H1 (cell line): ENCODE data around the gene CRIP1. TPM values are rescaled to one million over a fixed set of nuclear protein-coding genes. Genes with fewer than 3 reads are reported as not detected.

Experiments
- CTCF ChIA-PET: fragments of 300-600 bp; sonication (Branson Sonifier 250); formaldehyde crosslinking; loops from one replicate; lab custom pipeline; 2021; ENCODE audit not compliant: partially characterized antibody; lab: Charles Lee
- POLR2A ChIA-PET: fragments of 300-600 bp; sonication (Branson Sonifier 250); formaldehyde crosslinking; loops from one replicate; lab custom pipeline; 2021; ENCODE audit warnings: inconsistent platforms; ENCODE audit not compliant: partially characterized antibody; lab: Charles Lee
- DNase-seq, 2 experiments: peaks; one replicate each; pipeline versions ENCODE4 v3.0.0 to v3.0.0-alpha.2; 2010 to 2022; ENCODE audit warnings: low spot score in 2 of 2, low read depth in 1 of 2, mixed read lengths in 1 of 2
- FAIRE-seq: peaks from 2 replicates; lab custom pipeline; 2011; peaks lifted over from hg19 to GRCh38; lab: Jason Lieb, UNC
- H2AFZ ChIP-seq: 2 replicates; pipeline ENCODE4 v1.8.1; 2012; ENCODE audit warnings: low read length, inconsistent platforms
- H2AK5ac ChIP-seq: 2 replicates; pipeline ENCODE4 v1.6.1; 2013; ENCODE audit warnings: low read depth, low read length
- H2BK120ac ChIP-seq: replicated peaks from 2 replicates; pipeline ENCODE3; 2013; ENCODE audit warnings: low read depth, low read length, inconsistent platforms
- H2BK12ac ChIP-seq: 2 replicates; pipeline ENCODE4 v1.6.1; 2013; ENCODE audit warnings: low read depth, low read length
- H2BK15ac ChIP-seq: 2 replicates; pipeline ENCODE4 v1.6.1; 2013; ENCODE audit warnings: low read length
- H2BK20ac ChIP-seq: 2 replicates; pipeline ENCODE4 v1.6.1; 2013; ENCODE audit warnings: low read length
- H2BK5ac ChIP-seq: 2 replicates; pipeline ENCODE4 v1.6.1; 2013; ENCODE audit warnings: low read depth, low read length
- H3K14ac ChIP-seq: 2 replicates; pipeline ENCODE4 v1.6.1; 2013; ENCODE audit warnings: inconsistent platforms; ENCODE audit not compliant: insufficient read length
- H3K18ac ChIP-seq: 2 replicates; pipeline ENCODE4 v1.6.1; 2013; ENCODE audit warnings: low read length; ENCODE audit errors: extremely low read depth
- H3K23ac ChIP-seq: 2 replicates; pipeline ENCODE4 v1.6.1; 2013; ENCODE audit warnings: inconsistent platforms; ENCODE audit not compliant: insufficient read length
- H3K23me2 ChIP-seq: 2 replicates; pipeline ENCODE4 v1.6.1; 2013; ENCODE audit warnings: low read depth, low read length
- H3K27ac ChIP-seq: 2 replicates; pipeline ENCODE4 v1.6.1; 2011; ENCODE audit warnings: low read depth, low read length, inconsistent platforms
- H3K27me3 ChIP-seq, 4 experiments: replicated peaks in 1 of 4; 1 replicate in 1 of 4; 2 replicates in 3 of 4; pipeline versions ENCODE4 v1.6.1 to v1.8.1; 2011 to 2013; ENCODE audit warnings: low read length in 3 of 4, mild to moderate bottlenecking in 3 of 4, inconsistent platforms in 2 of 4, mixed read lengths in 2 of 4, moderate library complexity in 1 of 4; ENCODE audit not compliant: control insufficient read depth in 3 of 4, insufficient read depth in 3 of 4; ENCODE audit errors: extremely low read depth in 1 of 4
- H3K36me3 ChIP-seq, 4 experiments: 2 replicates each; pipeline versions ENCODE4 v1.6.1 to v1.8.1; 2011 to 2013; ENCODE audit warnings: mild to moderate bottlenecking in 4 of 4, low read length in 3 of 4, moderate library complexity in 2 of 4, control low read depth in 1 of 4, inconsistent platforms in 1 of 4; ENCODE audit not compliant: insufficient read depth in 4 of 4, control insufficient read depth in 2 of 4
- H3K4ac ChIP-seq: replicated peaks from 2 replicates; pipeline ENCODE3; 2013; ENCODE audit warnings: low read length, low read depth, mixed read lengths, inconsistent platforms; ENCODE audit not compliant: insufficient read length
- H3K4me1 ChIP-seq, 4 experiments: replicated peaks in 1 of 4; 1 replicate in 1 of 4; 2 replicates in 3 of 4; pipeline versions ENCODE4 v1.6.1 to v1.8.1; 2011 to 2013; ENCODE audit warnings: low read length in 3 of 4, inconsistent platforms in 2 of 4, mixed read lengths in 1 of 4; ENCODE audit not compliant: insufficient read depth in 4 of 4, control insufficient read depth in 3 of 4
- H3K4me2 ChIP-seq, 2 experiments: 2 replicates each; pipeline versions ENCODE4 v1.6.1 to v1.8.1; 2011 to 2013; ENCODE audit warnings: low read depth in 2 of 2, low read length in 2 of 2, control low read depth in 1 of 2, inconsistent platforms in 1 of 2, mild to moderate bottlenecking in 1 of 2; ENCODE audit not compliant: insufficient read depth in 1 of 2
- H3K4me3 ChIP-seq, 4 experiments: fragments of 200-600, 300-600 bp in 1 of 4; sonication (generic), shearing (Covaris generic), sonication (Bioruptor Twin) in 1 of 4; 2 replicates each; pipeline versions ENCODE4 v1.5.1 to v1.8.1; 2011 to 2016; ENCODE audit warnings: low read length in 4 of 4, low read depth in 3 of 4, control low read depth in 2 of 4, inconsistent platforms in 2 of 4, mild to moderate bottlenecking in 2 of 4, mixed read lengths in 1 of 4, moderate library complexity in 1 of 4; ENCODE audit not compliant: insufficient read depth in 2 of 4; ENCODE audit errors: extremely low read depth in 1 of 4
- H3K56ac ChIP-seq: replicated peaks from 2 replicates; pipeline ENCODE3; 2013; ENCODE audit warnings: low read depth, mild to moderate bottlenecking, mixed read lengths, low read length, inconsistent platforms; ENCODE audit not compliant: insufficient read length
- H3K79me1 ChIP-seq: 2 replicates; pipeline ENCODE4 v1.6.1; 2013; ENCODE audit warnings: low read depth, low read length, control low read depth
- H3K79me2 ChIP-seq, 2 experiments: 2 replicates each; pipeline versions ENCODE4 v1.6.1 to v1.8.1; 2012 to 2013; ENCODE audit warnings: low read length in 2 of 2, mild to moderate bottlenecking in 2 of 2, inconsistent platforms in 1 of 2; ENCODE audit not compliant: insufficient read depth in 2 of 2, control insufficient read depth in 1 of 2
- H3K9ac ChIP-seq, 4 experiments: replicated peaks in 1 of 4; 1 replicate in 1 of 4; 2 replicates in 3 of 4; pipeline versions ENCODE4 v1.6.1 to v1.8.1; 2011 to 2013; ENCODE audit warnings: low read depth in 3 of 4, low read length in 3 of 4, control low read depth in 2 of 4, mild to moderate bottlenecking in 2 of 4, moderate library complexity in 2 of 4, inconsistent platforms in 1 of 4; ENCODE audit errors: extremely low read depth in 1 of 4
- H3K9me3 ChIP-seq, 2 experiments: 2 replicates each; pipeline versions ENCODE4 v1.6.1 to v1.8.1; 2012 to 2013; ENCODE audit warnings: mild to moderate bottlenecking in 2 of 2, moderate library complexity in 2 of 2, control low read depth in 1 of 2, inconsistent platforms in 1 of 2, low read depth in 1 of 2, low read length in 1 of 2, mixed read lengths in 1 of 2; ENCODE audit not compliant: insufficient read depth in 2 of 2
- H4K20me1 ChIP-seq, 2 experiments: replicated peaks in 1 of 2; 2 replicates each; pipeline versions ENCODE3 to v1.8.1; 2011 to 2013; ENCODE audit warnings: inconsistent platforms in 2 of 2, low read length in 2 of 2, mild to moderate bottlenecking in 1 of 2; ENCODE audit not compliant: insufficient read depth in 2 of 2, control insufficient read depth in 1 of 2
- H4K5ac ChIP-seq: 2 replicates; pipeline ENCODE4 v1.6.1; 2013; ENCODE audit warnings: low read length, low read depth, mixed read lengths, inconsistent platforms; ENCODE audit not compliant: insufficient read length
- H4K8ac ChIP-seq: 2 replicates; pipeline ENCODE4 v1.8.0; 2013; ENCODE audit warnings: mild to moderate bottlenecking, moderate library complexity, low read length, inconsistent platforms; ENCODE audit not compliant: insufficient read depth; ENCODE audit errors: extremely low read depth
- H4K91ac ChIP-seq: replicated peaks from 2 replicates; pipeline ENCODE3; 2013; ENCODE audit warnings: low read length, mixed read lengths, inconsistent platforms; ENCODE audit not compliant: insufficient read length
- ATF2 ChIP-seq: IDR thresholded peaks from 2 replicates; pipeline ENCODE4 v1.6.1; 2012; ENCODE audit warnings: low read length, inconsistent platforms
- CHD1 ChIP-seq: IDR thresholded peaks from 2 replicates; pipeline ENCODE4 v1.6.1; 2012; ENCODE audit warnings: low read depth, low read length, improper control_type of control experiment
- CREB1 ChIP-seq: IDR thresholded peaks from 2 replicates; pipeline ENCODE4 v1.6.1; 2012; ENCODE audit warnings: inconsistent platforms
- E2F6 ChIP-seq: IDR thresholded peaks from 2 replicates; pipeline ENCODE4 v1.6.1; 2012; ENCODE audit warnings: inconsistent platforms
- SP2 ChIP-seq: IDR thresholded peaks from 2 replicates; pipeline ENCODE4 v1.6.1; 2012; ENCODE audit warnings: mild to moderate bottlenecking, low read length, inconsistent platforms
- SP4 ChIP-seq: IDR thresholded peaks from 2 replicates; pipeline ENCODE4 v1.6.1; 2012; ENCODE audit warnings: low read length, inconsistent platforms
- WGBS, 2 experiments: shearing (Covaris generic) in 1 of 2; methylation state at CpG; one replicate each; pipeline versions ENCODE4 v1.1.6 to v1.1.7; 2013 to 2015; ENCODE audit warnings: low lambda C conversion rate in 2 of 2, mixed read lengths in 2 of 2, inconsistent platforms in 1 of 2, low coverage in 1 of 2, missing lambda C conversion rate in 1 of 2; ENCODE audit not compliant: insufficient replicate concordance in 2 of 2, insufficient coverage in 1 of 2, insufficient read length in 1 of 2; ENCODE audit errors: extremely low coverage in 1 of 2, missing lambda C conversion rate in 1 of 2; 5-methylcytosine and 5-hydroxymethylcytosine counted together
- polyA plus RNA-seq, 7 experiments: library from polyadenylated mRNA; depleted of rRNA in 3 of 7; stranded (reverse) in 5 of 7; unstranded in 2 of 7; fragments of >200 nt in 5 of 7; fragments of 200-250 nt in 2 of 7; gene quantifications; 1 replicate in 5 of 7; 2 replicates in 1 of 7; 4 replicates in 1 of 7; pipeline versions ENCODE4 v1.2.1 to v1.2.3, GENCODE V29; 2011 to 2013; ENCODE audit warnings: missing spikeins in 2 of 7, mixed read lengths in 2 of 7
- total RNA-seq: library from RNA; stranded (reverse); fragmentation: NEBNext Ultra II Directional; extraction: Animal tissue kit (Norgen Biotek cat#: 25700); gene quantifications from 2 replicates; pipeline ENCODE4 v1.2.1, GENCODE V29; 2021

CRIP1 gene
- total and polyA plus RNA-seq, 2 of the 8 experiments (the other 6 are each of a cell fraction or from before 2014, with no cell fraction given) = 1.2 to 2.2 TPM

- Histone ChIP-seq H2AFZ (no peak overlapping the region), H3K9ac (no peak overlapping the region), H4K91ac (no peak overlapping the region), H3K4me1 (peaks cover 0 to 3% (median 0%) of the 10 kb centered on the region in 4 experiments; a peak in 2 of 7 replicates), H3K23ac (no peak overlapping the region), H3K27me3 (no peaks in the 10 kb centered on the region), H3K56ac (no peak overlapping the region), H3K4me2 (no peak overlapping the region), H3K9me3 (no peaks in the 10 kb centered on the region), H3K36me3 (no peaks in the 10 kb centered on the region), H3K18ac (no peak overlapping the region), H2AK5ac (no peak overlapping the region), H4K8ac (no peak overlapping the region), H2BK5ac (no peak overlapping the region), H3K79me1 (no peaks in the 10 kb centered on the region), H3K14ac (no peak overlapping the region), H2BK15ac (no peak overlapping the region), H3K23me2 (no peaks in the 10 kb centered on the region), H2BK12ac (no peak overlapping the region), H3K4ac (no peak overlapping the region), H4K20me1 (peaks cover 0 to 2% of the 10 kb centered on the region in 2 experiments), H2BK20ac (no peak overlapping the region), H3K27ac (no peak overlapping the region), H2BK120ac (no peak overlapping the region), H4K5ac (no peak overlapping the region), H3K4me3 (no peak overlapping the region), H3K79me2 (no peaks in the 10 kb centered on the region)
- 88% methylated on average over 36 of the region's 36 CpGs; no CpG with 5 or more reads in 1 of the 2 experiments for WGBS, 2 experiments
- TF ChIP-seq CREB1 = no peak
- TF ChIP-seq ATF2 = no peak
- TF ChIP-seq SP4 = no peak
- no peak for TF ChIP-seq SP2
- no peak for TF ChIP-seq CHD1
- TF ChIP-seq E2F6 = no peak
- no peak for DNase-seq
- no peak for FAIRE-seq
- CTCF ChIA-PET = no interaction called here
- POLR2A ChIA-PET = no interaction called here
These were observed 12.0 kb downstream of the CRIP1 start for GRCh38 chr14:105498430-105499255.
